SU-DHL-6 (cell line): Measurements from ENCODE around the gene ARHGEF39.

Experiments used
- CTCF ChIP-seq: fragments of 200-600 bp; sonication (generic); IDR thresholded peaks from one replicate; pipeline ENCODE4 v1.5.1; 2017; ENCODE audit warnings: antibody characterized with exemption, mild to moderate bottlenecking, low read length, moderate library complexity; ENCODE audit not compliant: insufficient read depth, poor library complexity, severe bottlenecking
- EZH2phosphoT487 ChIP-seq: fragments of 200-600 bp; sonication (generic), shearing (Covaris generic); conservative IDR thresholded peaks from 2 replicates; pipeline ENCODE4 v1.6.1; 2018; ENCODE audit warnings: mild to moderate bottlenecking, antibody characterized with exemption, low read length, moderate library complexity, mixed read lengths

GRCh38 chr9:35619800-35620158 lies 45.2 kb downstream of the ARHGEF39 start:
- no peak for TF ChIP-seq CTCF
- no peak for TF ChIP-seq EZH2phosphoT487
